Memory B cell (primary cell): ENCODE data around the gene PLCE1.

Experiments
- ATAC-seq: fragments of 150-1000 bp; cut with Tn5 transposase; 2 replicates; pipeline ENCODE4 v1.10.0; 2021; ENCODE audit warnings: low read depth, mild to moderate bottlenecking, moderate library complexity
- DNase-seq, 2 donors: peaks; one replicate each; pipeline ENCODE4 v3.0.0; 2022; ENCODE audit warnings: low spot score in 2 of 2
- H3K27ac Mint-ChIP-seq: one replicate; pipeline ENCODE4 v1.8.0; 2022; ENCODE audit warnings: mild to moderate bottlenecking, moderate library complexity, mixed read lengths
- H3K27me3 Mint-ChIP-seq: one replicate; pipeline ENCODE4 v1.8.0; 2022; ENCODE audit warnings: mixed read lengths
- H3K36me3 Mint-ChIP-seq: one replicate; pipeline ENCODE4 v1.8.0; 2022; ENCODE audit warnings: mild to moderate bottlenecking, mixed read lengths
- H3K4me1 Mint-ChIP-seq: one replicate; pipeline ENCODE4 v1.8.0; 2022; ENCODE audit warnings: mixed read lengths
- H3K4me3 Mint-ChIP-seq: one replicate; pipeline ENCODE4 v1.8.0; 2022; ENCODE audit warnings: mild to moderate bottlenecking, moderate library complexity, mixed read lengths
- H3K9me3 Mint-ChIP-seq: one replicate; pipeline ENCODE4 v1.8.0; 2022; ENCODE audit warnings: mixed read lengths

The PLCE1 gene

GRCh38 chr10:93973748-93974445 is 19.8 kb upstream of the PLCE1 start:
- no peaks in the 10 kb centered on the region for H3K4me1 Mint-ChIP-seq
- no peak overlapping the region for H3K27ac Mint-ChIP-seq
- peaks cover 4% of the 10 kb centered on the region for H3K27me3 Mint-ChIP-seq
- H3K9me3 Mint-ChIP-seq = no peaks in the 10 kb centered on the region
- no peaks in the 10 kb centered on the region for H3K36me3 Mint-ChIP-seq
- no peak for DNase-seq
- H3K4me3 Mint-ChIP-seq = no peak overlapping the region
- no peak for ATAC-seq

DNA sequence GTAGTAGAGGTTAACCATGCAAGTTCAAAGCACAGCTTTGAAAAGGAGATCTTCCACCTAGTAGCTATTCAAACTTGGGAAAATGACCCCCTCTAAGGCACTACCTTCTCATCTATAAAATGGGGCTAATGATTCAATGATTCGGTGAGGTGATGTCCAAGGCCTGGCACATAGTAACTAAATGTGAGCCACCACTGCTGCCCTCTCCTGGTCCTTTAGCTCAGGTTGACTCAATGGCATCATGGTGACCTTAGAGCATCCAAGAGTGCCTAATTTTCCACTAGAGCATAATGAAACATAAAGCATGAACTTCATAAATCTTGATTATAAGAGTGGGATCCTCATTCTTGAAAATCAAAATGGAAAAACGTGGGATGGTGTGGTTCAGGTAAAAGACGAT is 16.3 kb upstream of the PLCE1 start:
- H3K4me1 Mint-ChIP-seq = no peaks in the 10 kb centered on the region
- no peaks in the 10 kb centered on the region for H3K9me3 Mint-ChIP-seq
- no peak for ATAC-seq
- no peak overlapping the region for H3K27ac Mint-ChIP-seq
- H3K36me3 Mint-ChIP-seq = no peaks in the 10 kb centered on the region
- DNase-seq = no peak
- no peak overlapping the region for H3K4me3 Mint-ChIP-seq
- H3K27me3 Mint-ChIP-seq = peaks cover 4% of the 10 kb centered on the region

- peaks cover 4% of the 10 kb centered on the region for H3K27me3 Mint-ChIP-seq
- ATAC-seq = no peak
- DNase-seq = no peak
- H3K27ac Mint-ChIP-seq = no peak overlapping the region
- H3K4me3 Mint-ChIP-seq = no peak overlapping the region
- no peaks in the 10 kb centered on the region for H3K36me3 Mint-ChIP-seq
- H3K9me3 Mint-ChIP-seq = no peaks in the 10 kb centered on the region
- no peaks in the 10 kb centered on the region for H3K4me1 Mint-ChIP-seq
These were observed 13.2 kb upstream of the PLCE1 start for GRCh38 chr10:93980486-93980885.

DNA sequence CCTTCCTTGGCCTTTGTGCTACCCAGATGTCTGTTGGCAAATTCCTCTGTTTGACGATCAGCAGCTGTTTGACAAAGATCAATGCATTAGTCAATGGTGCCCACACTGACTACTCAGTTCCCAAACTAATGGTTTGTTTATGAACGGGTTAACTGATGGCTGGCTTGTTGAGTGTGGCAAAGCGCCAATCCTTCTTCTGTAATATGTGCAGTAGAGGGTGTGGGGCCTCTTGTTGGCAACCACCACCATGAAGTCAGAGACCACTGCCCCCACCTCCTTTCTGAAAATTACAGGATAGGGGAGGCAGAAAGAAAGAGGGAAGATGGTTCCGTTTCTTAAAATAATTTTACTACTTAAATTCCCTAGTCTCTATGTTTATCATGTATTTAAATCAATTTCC is 2.6 kb upstream of the PLCE1 start:
- DNase-seq (no peak), ATAC-seq (no peak)
- no peaks in the 10 kb centered on the region for H3K36me3 Mint-ChIP-seq
- no peak overlapping the region for H3K27ac Mint-ChIP-seq
- H3K9me3 Mint-ChIP-seq = no peaks in the 10 kb centered on the region
- no peak overlapping the region for H3K4me3 Mint-ChIP-seq
- peaks cover 23% of the 10 kb centered on the region for H3K27me3 Mint-ChIP-seq
- peaks cover 3% of the 10 kb centered on the region for H3K4me1 Mint-ChIP-seq

DNA sequence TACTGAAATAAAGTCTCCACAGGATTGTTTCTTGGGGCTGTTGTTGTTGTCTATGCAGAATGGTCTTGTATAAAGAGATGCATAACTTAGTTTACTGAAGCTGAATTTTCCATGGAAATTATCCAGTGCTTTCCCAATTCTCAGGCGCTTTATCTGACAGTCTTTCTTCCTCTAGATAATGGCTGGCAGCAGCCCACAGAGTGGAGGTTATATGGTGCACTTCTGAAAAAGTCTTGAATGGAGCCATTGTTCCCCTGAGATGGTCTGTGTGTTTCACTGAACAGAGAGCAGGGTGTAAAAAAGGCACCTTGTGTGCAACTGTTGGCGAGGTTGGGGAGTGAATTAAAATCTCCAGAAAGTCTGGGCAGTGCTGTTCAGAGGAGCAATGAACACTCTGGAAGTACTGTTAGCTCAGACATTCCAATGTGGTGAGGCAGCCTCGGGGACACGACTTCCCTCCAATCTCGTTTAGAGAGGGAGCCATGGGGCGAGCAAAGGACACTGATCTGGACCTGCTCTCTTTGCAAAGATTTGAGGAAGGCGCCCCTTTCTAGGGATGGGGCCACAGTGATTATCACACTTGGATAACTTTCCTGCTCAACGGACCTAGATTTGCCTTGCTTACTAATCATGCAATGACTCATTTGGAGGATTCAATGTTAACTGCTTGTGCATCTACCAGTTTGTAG is 2.0 kb upstream of the PLCE1 start:
- Mint-ChIP-seq H3K4me1 (peaks cover 3% of the 10 kb centered on the region), H3K4me3 (no peak overlapping the region), H3K27me3 (peaks cover 26% of the 10 kb centered on the region), H3K36me3 (no peaks in the 10 kb centered on the region), H3K27ac (no peak overlapping the region), H3K9me3 (no peaks in the 10 kb centered on the region)
- no peak for ATAC-seq
- no peak for DNase-seq

GRCh38 chr10:93992400-93993030 is 1.2 kb upstream of the PLCE1 start:
- DNase-seq (no peak), ATAC-seq (no peak)
- Mint-ChIP-seq H3K36me3 (no peaks in the 10 kb centered on the region), H3K27me3 (peaks cover 22% of the 10 kb centered on the region), H3K27ac (no peak overlapping the region), H3K9me3 (no peaks in the 10 kb centered on the region), H3K4me1 (peaks cover 3% of the 10 kb centered on the region), H3K4me3 (peak overlapping the region; percentile 61)

DNA sequence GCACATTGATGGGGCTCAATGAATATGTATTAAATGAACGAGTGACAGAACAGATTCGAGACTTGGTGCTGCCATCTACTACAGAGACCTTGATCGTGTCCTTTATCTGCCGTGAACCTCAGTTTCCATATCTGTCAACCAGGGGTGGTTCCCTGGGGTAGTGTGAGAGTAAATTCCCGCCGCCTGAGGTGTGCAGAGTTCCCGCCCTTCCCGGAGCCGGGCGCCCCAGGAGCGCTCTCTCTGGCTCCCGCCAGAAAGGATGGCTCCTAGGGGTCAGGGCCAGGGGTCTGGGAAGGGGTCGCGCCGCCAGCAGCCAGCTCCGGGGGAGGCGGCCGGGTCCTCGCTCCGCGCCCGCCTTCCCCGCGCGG is 333 bp upstream of the PLCE1 start:
- H3K9me3 Mint-ChIP-seq = no peaks in the 10 kb centered on the region
- H3K4me3 Mint-ChIP-seq = peak overlapping the region; percentile 40
- no peaks in the 10 kb centered on the region for H3K36me3 Mint-ChIP-seq
- peaks cover 22% of the 10 kb centered on the region for H3K27me3 Mint-ChIP-seq
- ATAC-seq = no peak
- peaks cover 3% of the 10 kb centered on the region for H3K4me1 Mint-ChIP-seq
- no peak for DNase-seq
- no peak overlapping the region for H3K27ac Mint-ChIP-seq

GRCh38 chr10:93994438-93994801 is 689 bp downstream of the PLCE1 start:
- no peak for ATAC-seq
- H3K36me3 Mint-ChIP-seq = no peaks in the 10 kb centered on the region
- H3K27ac Mint-ChIP-seq = no peak overlapping the region
- peaks cover 3% of the 10 kb centered on the region for H3K4me1 Mint-ChIP-seq
- no peaks in the 10 kb centered on the region for H3K9me3 Mint-ChIP-seq
- DNase-seq = no peak
- H3K27me3 Mint-ChIP-seq = peaks cover 21% of the 10 kb centered on the region
- no peak overlapping the region for H3K4me3 Mint-ChIP-seq

DNA sequence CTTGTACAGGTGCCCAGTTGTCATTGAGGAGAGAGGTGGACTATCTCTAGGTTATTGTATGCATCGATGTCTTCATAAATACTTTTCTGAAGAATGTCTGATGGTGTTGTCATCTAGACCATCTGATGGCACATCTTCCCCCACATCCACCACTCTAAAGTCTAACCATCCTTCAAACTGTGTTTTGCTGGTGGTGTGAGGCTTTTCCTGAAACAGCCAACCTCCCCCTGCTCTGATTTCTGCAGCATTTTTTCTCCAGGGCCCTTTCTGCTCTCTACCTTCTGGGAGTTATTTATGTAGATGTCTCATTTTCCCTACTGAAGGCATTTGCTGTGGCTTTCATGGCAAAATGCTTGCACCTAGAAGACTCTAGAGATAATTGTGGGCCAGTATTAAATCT is 1.5 kb downstream of the PLCE1 start:
- no peak for ATAC-seq
- Mint-ChIP-seq H3K27ac (no peak overlapping the region), H3K27me3 (peaks cover 23% of the 10 kb centered on the region), H3K36me3 (no peaks in the 10 kb centered on the region), H3K4me3 (no peak overlapping the region), H3K9me3 (no peaks in the 10 kb centered on the region), H3K4me1 (peaks cover 3% of the 10 kb centered on the region)
- no peak for DNase-seq

DNA sequence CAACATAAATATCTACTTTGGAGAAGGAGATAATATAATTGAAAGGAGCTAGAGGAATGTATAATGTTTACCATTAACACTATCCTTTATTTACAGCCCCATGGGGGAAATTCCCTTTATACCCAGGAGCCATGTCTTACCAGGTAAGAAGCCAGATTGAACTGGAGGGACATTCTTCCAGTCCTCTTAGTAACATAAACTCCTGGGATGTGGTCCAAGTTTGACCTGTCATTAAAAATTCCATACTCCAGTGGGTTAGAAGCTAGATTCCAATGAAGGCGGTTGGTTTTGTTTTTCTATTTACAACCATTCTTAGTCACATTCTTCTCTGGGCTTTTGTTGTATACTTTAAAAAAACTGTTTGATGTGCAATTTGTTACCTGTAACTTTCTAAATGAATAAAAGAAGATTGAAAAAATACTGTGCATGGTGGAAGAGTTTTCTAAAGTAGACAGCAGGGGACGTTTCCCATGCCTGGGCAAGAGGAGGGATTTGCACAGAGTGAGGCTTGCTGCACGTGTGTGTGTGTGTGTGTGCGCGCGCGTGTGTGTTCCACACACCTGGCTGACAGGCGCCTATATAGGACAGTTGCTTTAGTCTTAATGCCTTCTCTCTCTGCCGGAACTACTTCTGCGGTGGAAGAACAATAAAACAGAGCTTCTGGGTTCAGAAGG is 2.0 kb downstream of the PLCE1 start:
- Mint-ChIP-seq H3K27ac (no peak overlapping the region), H3K4me1 (peaks cover 3% of the 10 kb centered on the region), H3K36me3 (no peaks in the 10 kb centered on the region), H3K9me3 (no peaks in the 10 kb centered on the region), H3K27me3 (peaks cover 23% of the 10 kb centered on the region), H3K4me3 (no peak overlapping the region)
- DNase-seq (no peak), ATAC-seq (no peak)

DNA sequence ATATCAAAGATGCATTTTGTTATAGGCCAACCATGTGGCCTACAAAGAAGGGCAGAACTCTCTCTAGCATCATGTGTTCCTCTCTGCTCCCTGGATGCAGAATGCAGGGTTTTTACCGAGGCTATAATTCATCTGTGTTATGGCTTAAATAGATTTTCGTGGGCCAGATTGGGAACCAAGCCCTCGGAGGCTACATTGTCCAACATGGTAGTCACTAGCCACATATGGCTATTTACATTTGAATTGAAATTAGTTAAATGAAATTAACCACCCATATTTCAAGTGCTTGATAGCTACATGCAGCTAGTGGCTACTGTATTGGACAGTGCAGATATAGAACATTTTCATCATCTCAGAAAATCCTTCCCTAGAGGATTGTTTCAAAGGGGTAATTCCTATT is 2.8 kb downstream of the PLCE1 start:
- Mint-ChIP-seq H3K27ac (no peak overlapping the region), H3K36me3 (no peaks in the 10 kb centered on the region), H3K9me3 (no peaks in the 10 kb centered on the region), H3K27me3 (peaks cover 20% of the 10 kb centered on the region), H3K4me1 (peaks cover 3% of the 10 kb centered on the region), H3K4me3 (no peak overlapping the region)
- no peak for DNase-seq
- no peak for ATAC-seq

GRCh38 chr10:93997546-93997945 is 3.8 kb downstream of the PLCE1 start:
- ATAC-seq (no peak), DNase-seq (no peak)
- Mint-ChIP-seq H3K4me3 (no peak overlapping the region), H3K27me3 (peaks cover 17% of the 10 kb centered on the region), H3K36me3 (no peaks in the 10 kb centered on the region), H3K27ac (no peak overlapping the region), H3K9me3 (no peaks in the 10 kb centered on the region), H3K4me1 (peaks cover 3% of the 10 kb centered on the region)

GRCh38 chr10:93999401-93999851 is 5.7 kb downstream of the PLCE1 start:
- ATAC-seq (no peak), DNase-seq (no peak)
- Mint-ChIP-seq H3K4me1 (no peaks in the 10 kb centered on the region), H3K27me3 (peaks cover 13% of the 10 kb centered on the region), H3K27ac (no peak overlapping the region), H3K4me3 (no peak overlapping the region), H3K9me3 (no peaks in the 10 kb centered on the region), H3K36me3 (no peaks in the 10 kb centered on the region)

DNA sequence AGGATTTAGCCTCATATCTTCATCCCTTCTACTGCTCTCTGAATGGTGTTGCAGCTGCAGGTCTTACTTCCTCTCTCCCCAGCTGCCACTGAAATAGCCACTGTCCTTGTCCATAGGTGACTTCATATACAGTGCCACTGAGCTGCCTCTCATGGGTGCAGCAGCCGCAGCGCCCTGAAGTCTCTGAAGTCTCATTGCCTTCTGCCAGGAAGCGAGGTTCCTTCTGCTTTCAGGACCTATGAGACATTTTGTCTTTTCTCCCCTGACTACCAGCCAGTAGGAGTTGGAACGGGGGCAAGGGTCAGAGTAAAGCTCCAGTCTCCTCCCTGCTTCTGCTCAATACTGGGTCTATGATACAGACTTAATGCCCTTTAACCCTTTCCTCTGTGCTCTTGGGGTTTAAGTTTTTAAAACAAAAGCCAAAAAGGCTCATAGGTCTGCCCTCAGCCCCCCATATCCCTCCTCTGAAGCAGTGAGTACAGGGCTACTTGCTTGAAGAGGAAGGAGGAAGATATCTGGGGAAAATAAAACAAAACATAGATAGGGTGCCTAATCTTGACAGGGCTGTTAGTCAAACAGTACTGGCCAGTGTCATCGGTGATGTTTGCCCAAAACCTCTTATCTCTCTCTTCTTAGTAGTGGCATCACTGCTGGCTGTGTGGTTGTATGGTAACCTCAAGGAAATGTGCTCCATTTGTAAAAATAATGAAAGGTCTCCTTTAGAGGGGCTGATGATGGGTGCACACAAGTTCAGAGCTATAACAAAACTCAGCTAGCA is 7.1 kb downstream of the PLCE1 start:
- no peaks in the 10 kb centered on the region for H3K36me3 Mint-ChIP-seq
- peaks cover 14% of the 10 kb centered on the region for H3K27me3 Mint-ChIP-seq
- H3K4me3 Mint-ChIP-seq = no peak overlapping the region
- no peak for ATAC-seq
- no peaks in the 10 kb centered on the region for H3K9me3 Mint-ChIP-seq
- no peaks in the 10 kb centered on the region for H3K4me1 Mint-ChIP-seq
- H3K27ac Mint-ChIP-seq = no peak overlapping the region
- DNase-seq = no peak
